Endothelial cell of umbilical vein (primary cell): ENCODE data around the gene CASP10. TPM values are rescaled to one million over a fixed set of nuclear protein-coding genes. Genes with fewer than 3 reads are reported as not detected.

Experiments used
- BruUV-seq: library from RNA; stranded (reverse); fragments of 400-500 nt; replicated peaks from 2 replicates; lab custom pipeline; 2021; lab: Mats Ljungman, UMichigan
- CTCF ChIA-PET: fragments of 300-600, 350-600 bp; sonication (Branson Sonifier 250); formaldehyde crosslinking; loops from one replicate; lab custom pipeline; 2021; ENCODE audit warnings: antibody characterized with exemption, inconsistent platforms; lab: Charles Lee
- POLR2A ChIA-PET: fragments of 300-600, 350-600 bp; sonication (Branson Sonifier 250); formaldehyde crosslinking; loops from one replicate; lab custom pipeline; 2021; ENCODE audit warnings: antibody characterized with exemption, inconsistent platforms; lab: Charles Lee
- DNase-seq: peaks from one replicate; pipeline ENCODE4 v3.0.0-alpha.2; 2011; ENCODE audit warnings: low read depth, low spot score
- FAIRE-seq: peaks from 2 replicates; lab custom pipeline; 2011; peaks lifted over from hg19 to GRCh38; lab: Jason Lieb, UNC
- H2AFZ ChIP-seq: 2 replicates; pipeline ENCODE4 v1.6.0; 2012; ENCODE audit warnings: low read depth, low read length, control low read depth, inconsistent platforms
- H3K27ac ChIP-seq: 2 replicates; pipeline ENCODE4 v1.5.1; 2011; ENCODE audit warnings: low read depth, mild to moderate bottlenecking, control low read depth, low read length, moderate library complexity; ENCODE audit not compliant: insufficient read depth
- H3K27me3 ChIP-seq, 2 experiments: 2 replicates each; pipeline versions ENCODE4 v1.6.0 to v1.6.1; 2011; ENCODE audit warnings: low read length in 2 of 2, mixed read lengths in 1 of 2; ENCODE audit not compliant: control insufficient read depth in 2 of 2, insufficient read depth in 2 of 2
- H3K36me3 ChIP-seq, 2 experiments: 2 replicates in 1 of 2; 3 replicates in 1 of 2; pipeline ENCODE4 v1.5.1; 2011; ENCODE audit warnings: low read length in 2 of 2, mild to moderate bottlenecking in 1 of 2, moderate library complexity in 1 of 2; ENCODE audit not compliant: control insufficient read depth in 2 of 2, insufficient read depth in 2 of 2; ENCODE audit errors: extremely low read depth in 1 of 2
- H3K4me1 ChIP-seq: 3 replicates; pipeline ENCODE4 v1.5.1; 2011; ENCODE audit warnings: mild to moderate bottlenecking, low read length; ENCODE audit not compliant: control insufficient read depth, insufficient read depth; ENCODE audit errors: extremely low read depth
- H3K4me2 ChIP-seq: 2 replicates; pipeline ENCODE4 v1.6.1; 2011; ENCODE audit warnings: low read length, control low read depth, mixed read lengths; ENCODE audit not compliant: insufficient read depth
- H3K4me3 ChIP-seq, 3 experiments: fragments of 200-600 bp in 1 of 3; sonication (generic), shearing (Covaris generic) in 1 of 3; replicated peaks in 1 of 3; 2 replicates each; pipeline ENCODE4 v1.5.1; 2011 to 2016; ENCODE audit warnings: control low read depth in 3 of 3, low read length in 3 of 3, mild to moderate bottlenecking in 2 of 3, inconsistent platforms in 1 of 3, low read depth in 1 of 3, moderate library complexity in 1 of 3; ENCODE audit not compliant: insufficient read depth in 1 of 3
- H3K79me2 ChIP-seq: 2 replicates; pipeline ENCODE4 v1.6.0; 2012; ENCODE audit warnings: low read length, inconsistent platforms; ENCODE audit not compliant: control insufficient read depth, insufficient read depth
- H3K9ac ChIP-seq: replicated peaks from 2 replicates; pipeline ENCODE3; 2011; ENCODE audit warnings: low read length, control low read depth; ENCODE audit not compliant: insufficient read depth; ENCODE audit errors: extremely low read depth
- H3K9me1 ChIP-seq: replicated peaks from 3 replicates; pipeline ENCODE4 v1.6.0; 2011; ENCODE audit warnings: mild to moderate bottlenecking, low read length; ENCODE audit not compliant: control insufficient read depth, insufficient read depth; ENCODE audit errors: extremely low read depth
- H3K9me3 ChIP-seq: replicated peaks from 2 replicates; pipeline ENCODE4 v1.5.1; 2012; ENCODE audit warnings: low read length, inconsistent platforms; ENCODE audit not compliant: control insufficient read depth, insufficient read depth
- H4K20me1 ChIP-seq: replicated peaks from 2 replicates; pipeline ENCODE3; 2011; ENCODE audit warnings: mild to moderate bottlenecking, low read length; ENCODE audit not compliant: control insufficient read depth, insufficient read depth; ENCODE audit errors: extremely low read depth
- CTCF ChIP-seq, 2 donors: IDR thresholded peaks; 1 replicate in 1 of 2; 2 replicates in 1 of 2; pipeline ENCODE4 v1.5.1; 2011; ENCODE audit warnings: low read length in 2 of 2, mild to moderate bottlenecking in 2 of 2, moderate library complexity in 2 of 2, control low read depth in 1 of 2, inconsistent platforms in 1 of 2, low read depth in 1 of 2; ENCODE audit not compliant: insufficient read depth in 1 of 2; ENCODE audit errors: extremely low read depth in 1 of 2
- EZH2 ChIP-seq: IDR thresholded peaks from 2 replicates; pipeline ENCODE4 v1.6.1; 2012; ENCODE audit warnings: borderline replicate concordance, low read depth, mild to moderate bottlenecking, moderate library complexity, low read length, inconsistent platforms; ENCODE audit not compliant: severe bottlenecking
- FOS ChIP-seq: IDR thresholded peaks from 2 replicates; pipeline ENCODE4 v1.6.1; 2011; ENCODE audit warnings: mild to moderate bottlenecking, low read length, moderate library complexity, borderline replicate concordance; ENCODE audit not compliant: insufficient read depth
- GATA2 ChIP-seq: IDR thresholded peaks from 2 replicates; pipeline ENCODE4 v1.7.0; 2011; ENCODE audit warnings: low read depth, mild to moderate bottlenecking, moderate library complexity, mixed read lengths, low read length; ENCODE audit not compliant: insufficient read length, insufficient read depth
- JUN ChIP-seq: IDR thresholded peaks from 2 replicates; pipeline ENCODE4 v1.6.1; 2011; ENCODE audit warnings: borderline replicate concordance, low read depth; ENCODE audit not compliant: insufficient read length, insufficient read depth
- MAX ChIP-seq: IDR thresholded peaks from 2 replicates; pipeline ENCODE4 v1.6.1; 2011; ENCODE audit not compliant: insufficient read depth, insufficient read length
- MYC ChIP-seq: IDR thresholded peaks from one replicate; pipeline ENCODE4 v1.6.1; 2011; ENCODE audit warnings: mild to moderate bottlenecking, low read depth, low read length
- POLR2A ChIP-seq: IDR thresholded peaks from 2 replicates; pipeline ENCODE4 v1.6.1; 2012; ENCODE audit warnings: low read depth, mild to moderate bottlenecking, control low read depth, low read length
- POLR2AphosphoS5 ChIP-seq: IDR thresholded peaks from 2 replicates; pipeline ENCODE4 v1.6.1; 2012; ENCODE audit warnings: low read depth, mild to moderate bottlenecking, control low read depth, low read length, moderate library complexity; ENCODE audit not compliant: insufficient read depth
- dilution Hi-C: fragments of 300-500 bp; cut with MboI; formaldehyde crosslinking; loops from one replicate; pipeline ENCODE4 v1.15.0; 2019; ENCODE audit warnings: low sequenced_read_pairs; ENCODE audit not compliant: extremely low pct_ligation_motif_present
- intact Hi-C: fragments of 100-400 bp; cut with micrococcal nuclease; formaldehyde crosslinking; loops from one replicate; pipeline ENCODE4 v1.10.0; 2022
- polyA plus RNA-seq, 4 experiments: library from polyadenylated mRNA; depleted of rRNA in 3 of 4; stranded (reverse) in 3 of 4; unstranded in 1 of 4; fragments of >200 nt; gene quantifications; 2 replicates each; pipeline versions ENCODE4 v1.2.1 to v1.2.3, GENCODE V29; 2011 to 2012; ENCODE audit warnings: missing spikeins in 1 of 4
- total RNA-seq: library from RNA; stranded (reverse); gene quantifications from 2 replicates; pipeline ENCODE4 v1.2.3, GENCODE V29; 2021

The CASP10 gene
- total and polyA plus RNA-seq, 2 donors (not counting 3 experiments of a cell fraction or from before 2014, with no cell fraction given), result 16.4 to 37.6 TPM

GRCh38 chr2:201204655-201205514 is 21.9 kb downstream of the CASP10 start:
- Histone ChIP-seq H3K4me2 (no peak overlapping the region), H3K9me3 (no peaks in the 10 kb centered on the region), H3K9me1 (no peaks in the 10 kb centered on the region), H3K9ac (no peak overlapping the region), H3K27me3 (no peaks in the 10 kb centered on the region), H3K4me3 (no peak overlapping the region), H2AFZ (no peak overlapping the region), H3K36me3 (peaks cover 5 to 16% of the 10 kb centered on the region in 2 experiments), H3K79me2 (no peaks in the 10 kb centered on the region), H4K20me1 (no peaks in the 10 kb centered on the region), H3K27ac (no peak overlapping the region), H3K4me1 (no peaks in the 10 kb centered on the region)
- intact Hi-C loops (no loop called here), dilution Hi-C loops (no loop called here)
- FAIRE-seq (no peak), DNase-seq (no peak)
- no TSS peak for BruUV-seq
- POLR2A ChIA-PET, result no interaction called here
- CTCF ChIA-PET, result interaction anchor here (1.0 to 2.5 kb wide), 2 partner anchors 22 to 27 kb away, joined by 7 to 8 read pairs; partner anchors contain the start of gene CASP10
- no peak for TF ChIP-seq FOS
- no peak for TF ChIP-seq GATA2
- no peak for TF ChIP-seq POLR2AphosphoS5
- TF ChIP-seq POLR2A, result no peak
- no peak for TF ChIP-seq MYC
- TF ChIP-seq CTCF (IDR thresholded peaks at IDR 0.05; ENCODE audit: extremely low read depth in 1 of 2, insufficient read depth in 1 of 2, low read depth in 1 of 2, low read length in 2 of 2), result no peak
- TF ChIP-seq MAX, result no peak
- TF ChIP-seq EZH2, result no peak
- no peak for TF ChIP-seq JUN
